Superior temporal gyrus (tissue), 1 donor: ENCODE data around the gene TLL2.
"Not testable (repeated sequence)": the region's sequence is repeated elsewhere in the genome, so short reads cannot be mapped to it uniquely, and the experiment has no call there.

Experiments used
- DNase-seq: peaks from one replicate; pipeline ENCODE4 v3.0.0-alpha.2; 2016; ENCODE audit errors: extremely low spot score

The TLL2 gene

DNA sequence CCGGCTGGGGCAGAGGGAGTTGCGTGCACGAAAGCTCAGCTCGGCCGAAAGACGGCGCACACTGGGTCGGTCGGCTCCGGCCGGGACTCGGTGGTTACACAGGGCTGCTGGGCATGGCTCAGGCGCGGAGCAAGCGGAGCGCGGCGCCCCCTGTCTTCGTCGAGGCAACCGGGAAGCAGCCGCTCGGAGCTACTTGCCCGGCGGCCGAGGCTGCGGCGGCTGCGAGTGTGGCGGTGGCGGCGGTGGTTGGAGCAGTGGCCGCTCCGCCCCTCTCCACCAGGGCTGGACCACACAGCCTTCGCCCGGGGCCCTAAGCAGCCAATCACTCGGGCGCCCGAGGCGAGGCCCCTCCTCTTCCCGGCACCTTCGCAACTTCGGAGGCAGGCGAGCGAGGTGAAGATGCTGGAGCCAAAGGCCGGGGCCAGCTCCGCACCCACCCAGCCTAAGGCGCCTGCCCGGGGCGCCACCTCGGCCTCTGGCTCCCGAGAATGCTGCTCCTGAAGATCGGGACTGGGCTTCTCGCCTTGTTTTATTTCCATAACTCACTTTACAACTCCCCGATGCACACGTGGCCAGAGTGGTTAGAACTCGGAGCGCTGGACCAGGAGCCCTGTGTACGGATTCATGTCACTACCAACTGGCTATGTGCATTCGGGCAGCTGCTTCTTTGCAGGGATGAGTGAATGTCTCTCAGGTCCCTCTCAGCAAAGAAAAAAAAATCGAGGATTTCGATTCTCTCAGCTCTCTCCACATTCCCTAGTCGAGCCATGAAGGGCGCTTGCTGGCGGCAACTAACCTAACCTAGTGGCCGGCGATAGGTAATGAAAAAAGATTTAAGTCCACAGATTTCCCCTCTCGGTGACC is at the start of gene TLL2:
Gene TLL2, minus strand, starts transcription at position 229 of the 864 bp plus-strand sequence. CDS start 241 bp downstream, outside the sequence.
- DNase-seq, result peak; percentile 86

DNA sequence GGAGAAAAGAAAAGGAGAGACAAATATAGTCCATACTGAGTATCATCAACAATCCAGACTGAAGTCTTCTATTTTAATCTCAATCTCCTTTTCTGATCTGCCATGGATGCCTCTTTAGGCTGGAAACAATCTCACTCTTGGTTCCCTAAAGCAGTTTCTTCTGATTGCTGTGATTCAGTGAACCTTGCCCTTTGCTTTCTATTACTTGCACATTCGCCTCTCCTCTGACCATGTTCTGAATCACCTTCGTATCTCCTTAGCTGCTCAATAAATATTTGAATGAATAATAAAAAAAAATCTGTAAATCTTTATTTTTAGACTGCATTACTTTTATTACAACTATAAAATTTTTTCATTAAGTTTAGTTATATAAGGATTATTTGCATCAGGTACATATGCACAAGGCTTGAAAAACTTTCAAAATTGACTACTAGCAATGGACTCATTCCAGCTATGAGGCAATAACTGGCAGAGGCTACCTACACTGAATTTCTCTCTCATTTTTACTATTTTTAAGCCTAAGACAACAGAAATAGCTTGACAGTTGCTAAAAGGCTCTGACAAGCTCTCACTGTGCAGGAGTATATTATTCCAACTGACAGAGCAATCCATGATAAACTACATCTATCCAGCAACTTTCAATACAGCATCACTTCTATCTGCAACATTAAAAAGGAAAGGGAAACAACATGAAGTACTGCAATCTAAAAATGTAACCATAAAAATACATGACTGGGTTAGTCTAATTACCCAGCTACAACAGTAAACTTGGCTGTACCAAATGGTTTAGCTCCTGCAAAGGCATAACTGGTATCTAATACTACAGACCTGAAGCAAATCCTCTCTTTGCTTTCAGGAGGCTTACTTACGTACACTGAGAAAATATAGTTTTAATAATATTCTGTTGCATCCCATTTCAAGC is 47.5 kb upstream of the TLL2 start:
- no peak for DNase-seq

DNA sequence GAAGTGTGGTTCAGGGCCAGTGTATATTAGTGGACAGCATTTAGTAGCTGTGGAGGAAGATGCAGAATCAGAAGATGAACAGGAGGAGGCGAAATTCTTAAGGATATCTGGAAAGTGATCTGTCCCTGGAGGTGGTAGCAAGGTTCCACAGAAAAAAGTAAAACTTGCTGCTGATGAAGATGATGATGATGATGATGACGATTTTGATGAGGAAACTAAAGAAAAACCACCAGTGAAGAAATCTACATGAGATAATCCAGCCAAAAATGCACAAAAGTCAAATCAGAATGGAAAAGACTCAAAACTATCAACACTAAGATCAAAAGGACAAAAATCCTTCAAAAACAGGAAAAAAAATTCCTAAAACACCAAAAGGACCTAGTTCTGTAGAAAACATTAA is 46.8 kb upstream of the TLL2 start:
- no peak for DNase-seq

DNA sequence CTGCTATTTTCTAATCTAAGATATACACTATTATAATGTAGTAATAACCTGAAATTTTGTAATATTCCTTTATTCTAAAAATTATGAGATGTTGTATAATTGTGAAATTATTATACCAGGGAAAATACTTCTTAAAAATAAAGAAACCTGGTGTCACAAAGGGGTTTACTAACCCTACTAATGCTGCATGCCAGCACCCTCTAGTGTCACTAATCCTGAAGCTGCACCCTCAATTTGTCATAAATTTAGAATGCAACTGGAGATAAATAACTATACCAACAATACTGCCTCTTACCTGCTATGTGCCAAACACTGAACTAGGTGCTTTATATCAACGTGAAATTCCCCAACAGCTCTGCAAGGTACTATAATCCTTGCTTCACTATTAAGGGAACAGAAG is 42.3 kb upstream of the TLL2 start:
- DNase-seq, result peak; percentile 59

DNA sequence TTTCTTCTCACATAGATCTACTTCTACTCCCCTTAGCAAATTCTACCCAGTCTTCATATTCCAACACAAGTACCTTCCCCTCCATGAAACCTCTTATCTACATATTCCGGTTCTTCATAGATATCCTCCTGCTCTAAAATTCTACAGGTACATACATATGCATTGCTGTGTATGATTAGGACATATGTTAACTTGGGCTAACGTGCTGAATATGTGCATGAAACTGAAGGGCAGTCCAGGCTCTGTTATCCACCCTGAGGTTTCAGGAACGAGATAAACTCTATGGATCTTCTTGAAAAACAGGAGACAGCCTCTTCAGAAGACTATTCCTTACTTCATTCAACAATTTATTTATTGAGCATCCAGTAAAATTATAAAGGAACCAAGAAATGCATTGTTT is 41.6 kb upstream of the TLL2 start:
- no peak for DNase-seq

DNA sequence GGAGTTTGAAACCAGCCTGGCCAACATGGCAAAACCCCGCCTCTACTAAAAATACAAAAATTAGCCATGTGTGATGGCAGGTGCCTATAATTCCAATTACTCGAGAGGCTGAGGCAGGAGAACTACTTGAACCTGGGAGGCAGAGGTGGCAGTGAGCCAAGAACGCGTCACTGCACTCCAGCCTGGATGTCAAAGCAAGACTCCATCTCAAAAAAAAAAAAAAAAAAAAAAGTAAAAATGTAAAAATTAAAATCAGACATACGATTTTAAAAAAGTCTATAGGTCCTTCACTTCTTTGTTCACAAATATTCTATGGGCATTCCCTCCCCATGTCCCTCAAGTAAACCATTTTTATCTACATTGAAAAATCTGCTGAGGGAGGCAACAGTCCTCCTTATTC is 34.9 kb upstream of the TLL2 start:
- no peak for DNase-seq

DNA sequence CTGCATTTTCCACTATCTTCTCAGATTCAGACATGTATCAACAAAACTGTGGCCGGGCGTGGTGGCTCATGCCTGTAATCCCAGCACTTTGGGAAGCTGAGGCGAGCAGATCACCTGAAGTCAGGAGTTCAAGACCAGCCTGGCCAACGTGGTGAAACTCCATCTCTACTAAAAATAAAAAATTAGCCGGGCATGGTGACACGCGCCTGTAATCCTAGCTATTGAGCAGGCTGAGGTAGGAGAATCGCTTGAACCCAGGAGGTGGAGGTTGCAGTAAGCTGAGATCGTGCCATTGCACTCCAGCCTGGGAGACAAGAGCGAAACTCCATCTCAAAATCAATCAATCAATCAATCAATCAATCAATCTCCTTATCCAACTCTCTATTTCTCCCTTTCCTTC is 31.8 kb upstream of the TLL2 start:
- DNase-seq, result not testable (repeated sequence)

DNA sequence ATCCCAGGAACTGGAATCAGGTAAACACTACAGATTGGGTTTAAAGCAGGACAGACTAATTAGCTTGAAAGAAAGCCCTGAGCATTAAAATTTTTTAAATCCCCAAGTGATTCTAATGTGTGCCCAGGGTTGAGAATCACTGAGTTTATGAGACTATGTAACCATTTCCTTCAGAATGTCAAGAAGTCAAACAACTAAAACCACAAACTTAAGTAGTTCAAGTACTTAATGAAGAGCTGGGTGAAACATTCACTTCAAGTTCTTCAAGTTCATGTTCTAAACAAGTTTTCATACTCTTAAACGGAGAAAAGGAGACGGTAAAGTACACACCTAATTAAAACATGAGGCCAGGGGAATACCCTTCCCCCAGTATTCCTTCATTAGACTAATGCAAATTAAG is 28.2 kb upstream of the TLL2 start:
- no peak for DNase-seq

DNA sequence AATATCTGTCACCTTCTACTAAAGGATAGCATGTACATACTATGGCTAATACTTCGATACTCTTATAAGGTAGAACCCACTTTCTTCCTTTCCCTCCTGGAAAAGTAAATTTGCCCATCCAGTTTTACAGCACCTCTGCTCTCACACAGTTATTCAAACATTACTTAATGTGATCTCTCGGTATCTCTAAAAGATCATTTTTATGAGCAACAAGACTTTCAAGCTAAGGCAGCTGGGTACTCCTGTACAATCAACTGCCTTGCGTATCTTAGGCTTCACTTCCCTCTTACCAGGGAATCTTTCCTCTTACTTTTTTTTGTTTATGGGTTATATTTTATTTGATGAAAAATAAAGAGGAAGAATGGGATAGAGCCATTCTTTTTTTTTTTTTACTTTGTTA is 26.5 kb upstream of the TLL2 start:
- no peak for DNase-seq

DNA sequence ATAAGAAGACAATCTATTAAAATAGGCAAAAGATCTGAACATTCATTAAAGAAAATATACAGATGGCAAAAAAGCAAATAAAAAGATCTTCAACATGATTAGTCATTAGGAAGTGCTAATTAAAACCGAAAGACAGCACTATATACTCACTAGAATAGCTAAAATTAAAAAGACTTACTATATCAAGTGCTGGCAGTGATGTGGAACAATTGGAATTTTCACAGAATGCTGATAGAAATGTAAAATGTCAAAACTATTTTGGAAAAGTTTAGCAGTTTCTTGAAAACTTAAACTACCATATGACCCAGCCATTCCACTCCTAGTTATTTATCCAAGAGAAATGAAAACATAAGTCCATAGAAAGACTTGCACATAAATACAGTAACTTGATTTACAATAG is 25.0 kb upstream of the TLL2 start:
- no peak for DNase-seq

DNA sequence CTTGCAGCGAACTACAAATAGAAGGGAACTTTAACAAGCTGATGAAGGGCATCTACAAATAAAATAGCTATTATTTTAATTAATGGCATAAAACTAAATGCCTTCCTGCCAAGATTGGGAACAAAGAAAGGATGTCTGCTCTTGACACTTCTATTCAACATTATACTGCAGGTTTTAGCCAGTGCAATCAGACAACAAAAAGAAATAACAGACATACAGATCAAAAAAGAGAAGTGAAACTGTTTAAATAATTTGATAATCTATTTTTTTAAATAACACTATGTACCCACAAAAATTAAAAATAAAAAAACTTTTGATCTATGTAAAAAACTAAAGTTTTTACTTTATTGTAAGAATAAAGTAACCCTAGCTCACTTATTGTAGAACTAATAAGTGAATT is 22.4 kb upstream of the TLL2 start:
- DNase-seq, result no peak

DNA sequence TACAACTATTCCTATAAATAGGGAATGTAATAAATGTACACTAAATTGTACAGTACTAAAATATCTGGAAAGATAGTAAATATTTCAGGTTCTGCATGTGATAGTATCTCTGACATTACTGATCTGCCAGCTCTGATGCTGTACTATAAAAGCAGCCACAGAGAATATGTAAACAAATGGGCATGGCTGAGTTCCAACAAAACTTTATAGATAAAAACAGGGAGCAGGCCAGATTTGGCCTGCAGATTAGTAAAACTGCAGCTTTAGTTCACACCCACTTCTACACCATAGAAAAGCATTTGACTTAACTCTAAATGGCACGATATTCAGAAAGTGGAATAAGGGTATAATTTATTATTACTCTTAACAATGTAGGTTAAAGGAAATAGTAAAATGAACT is 18.8 kb upstream of the TLL2 start:
- DNase-seq, result no peak

DNA sequence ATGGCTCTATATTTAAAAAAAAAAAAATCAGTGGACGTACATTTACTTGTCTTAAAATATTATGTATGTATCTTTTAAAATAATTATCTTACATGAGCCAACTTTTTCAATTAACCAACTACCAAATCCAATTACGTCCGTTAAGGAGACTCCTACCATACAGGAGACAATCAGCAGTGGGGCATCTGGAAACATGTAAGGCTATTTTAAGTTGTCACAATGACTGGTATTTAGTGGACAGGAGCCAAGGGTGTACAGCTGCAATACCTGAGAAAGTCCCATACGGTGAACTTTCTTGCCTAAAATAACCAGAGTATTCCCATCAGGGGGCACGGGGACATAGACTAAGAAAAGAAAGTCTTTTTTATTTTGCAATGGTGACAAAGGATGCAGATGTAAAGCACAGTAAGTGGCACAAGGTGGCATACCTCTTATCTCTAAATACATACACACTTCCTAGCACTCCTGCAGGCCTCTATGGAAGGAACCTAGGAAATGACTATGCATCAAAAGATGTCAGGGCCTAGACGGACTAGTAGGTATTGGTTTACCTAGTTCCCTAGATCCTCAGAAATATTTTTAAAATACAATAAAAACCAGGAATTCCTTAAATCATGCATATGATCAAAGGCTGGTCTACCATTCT is 16.0 kb upstream of the TLL2 start:
- no peak for DNase-seq

DNA sequence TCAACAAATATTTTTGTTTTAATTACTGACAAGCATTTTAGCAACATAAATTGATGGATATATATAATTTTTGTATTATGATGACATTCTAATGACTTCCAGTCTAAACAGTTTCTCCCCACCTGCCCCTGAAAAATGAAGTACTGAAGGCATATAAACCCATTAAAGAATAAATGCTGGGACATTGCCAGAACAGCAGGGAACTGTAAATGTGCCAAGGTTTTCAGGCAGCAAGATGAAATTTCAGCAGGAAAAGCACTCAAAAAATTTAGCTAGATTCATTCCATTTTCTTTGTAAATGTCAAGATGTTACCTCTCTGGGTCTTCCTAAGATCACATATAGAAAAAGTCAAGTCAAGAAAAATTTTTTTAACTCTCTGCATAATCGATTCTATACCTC is 11.0 kb upstream of the TLL2 start:
- no peak for DNase-seq

DNA sequence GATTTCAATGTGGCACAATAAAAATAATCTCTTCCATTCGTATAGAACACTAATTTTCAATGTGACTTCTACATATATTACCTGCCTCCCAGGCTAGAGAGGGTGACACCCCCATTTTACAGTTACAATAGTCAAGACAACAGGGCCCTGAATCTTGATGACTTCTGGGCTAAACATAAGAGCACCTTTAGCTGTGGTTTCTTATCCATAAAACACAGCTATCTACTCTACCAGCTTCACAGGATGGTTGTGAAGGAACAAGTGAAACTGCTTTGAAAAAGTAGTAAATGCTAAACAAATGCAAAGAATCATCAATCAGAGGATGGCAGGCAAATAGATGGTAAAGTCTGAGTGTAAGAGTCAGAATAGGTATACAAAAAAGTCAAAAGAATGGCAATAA is 3.6 kb upstream of the TLL2 start:
- DNase-seq, result no peak

DNA sequence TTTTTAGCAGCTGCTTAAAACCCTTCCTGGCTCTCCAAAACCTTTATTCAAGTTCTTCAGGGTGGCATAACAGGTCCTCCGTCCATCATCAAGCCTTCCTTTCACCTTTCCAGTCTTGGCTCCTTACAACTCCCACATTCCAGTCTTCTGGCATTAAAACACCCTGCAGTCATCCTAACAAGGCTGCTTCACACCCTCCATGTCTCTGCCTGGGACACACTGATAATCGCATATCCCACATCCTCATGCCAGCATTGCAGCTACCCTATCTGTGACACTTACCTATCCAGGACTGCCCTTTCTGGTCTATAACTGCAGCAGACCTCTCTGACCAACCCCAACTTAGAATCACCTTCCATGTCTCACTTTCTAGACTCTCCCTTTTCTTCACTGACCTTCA is 2.6 kb upstream of the TLL2 start:
- no peak for DNase-seq

DNA sequence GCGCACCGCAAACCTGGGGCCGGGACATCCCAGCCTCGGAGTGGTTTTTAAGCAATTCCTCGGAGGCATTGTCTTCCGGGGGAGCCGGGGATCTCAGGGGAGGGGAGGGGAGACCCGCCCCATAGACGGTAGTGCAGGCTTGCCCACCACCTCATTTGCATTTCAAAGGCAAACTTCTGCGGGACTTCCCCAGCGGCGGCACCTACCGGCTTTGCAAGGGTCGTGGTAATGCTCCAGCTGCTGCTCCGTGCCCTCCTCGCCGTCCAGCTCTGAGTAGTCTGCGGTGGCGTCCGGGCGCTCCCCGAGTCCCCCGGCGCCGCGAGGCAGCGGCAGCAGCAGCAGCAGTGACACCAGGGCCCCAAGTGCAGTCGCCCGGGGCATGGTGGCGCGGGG is 425 bp downstream of the TLL2 start:
- DNase-seq, result no peak

DNA sequence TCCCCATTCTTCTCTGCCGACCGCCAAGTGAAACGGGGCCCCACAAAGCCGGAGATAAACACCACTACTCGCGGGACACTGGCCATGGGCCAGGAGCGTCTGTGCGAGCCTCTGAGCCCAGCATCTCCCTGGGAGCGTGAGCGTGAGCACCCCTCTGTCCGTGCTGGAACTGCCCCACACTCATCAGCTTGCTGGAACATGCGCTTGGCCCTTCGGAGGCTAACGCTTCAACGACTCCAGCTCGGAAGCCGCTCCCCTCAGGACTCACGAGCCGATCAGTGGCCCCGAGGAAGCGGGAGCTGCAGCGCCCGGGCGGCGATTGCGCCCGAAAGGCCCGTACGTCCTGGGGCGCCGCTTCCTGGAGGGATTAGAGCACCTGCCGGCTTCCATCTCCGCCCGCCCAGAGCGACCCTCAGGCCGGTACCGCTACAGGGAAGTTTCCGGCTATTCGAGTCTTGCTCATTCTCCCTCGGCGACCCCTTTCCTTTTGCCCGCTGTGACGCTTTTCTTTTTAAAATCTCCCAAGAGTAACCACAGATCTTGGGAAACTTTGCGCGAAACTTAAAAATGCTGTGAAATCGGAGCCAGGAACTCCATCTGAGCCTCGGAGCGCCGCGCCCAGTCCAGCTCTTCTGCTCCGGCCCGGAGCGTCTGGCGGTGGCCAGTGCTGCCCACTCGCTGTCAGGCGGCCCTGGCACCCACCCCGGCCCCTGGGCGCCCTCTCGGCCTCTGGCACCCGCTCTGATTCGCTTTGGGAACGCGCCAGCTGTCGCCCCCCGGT is 1.0 kb downstream of the TLL2 start:
- DNase-seq, result peak; percentile 22

DNA sequence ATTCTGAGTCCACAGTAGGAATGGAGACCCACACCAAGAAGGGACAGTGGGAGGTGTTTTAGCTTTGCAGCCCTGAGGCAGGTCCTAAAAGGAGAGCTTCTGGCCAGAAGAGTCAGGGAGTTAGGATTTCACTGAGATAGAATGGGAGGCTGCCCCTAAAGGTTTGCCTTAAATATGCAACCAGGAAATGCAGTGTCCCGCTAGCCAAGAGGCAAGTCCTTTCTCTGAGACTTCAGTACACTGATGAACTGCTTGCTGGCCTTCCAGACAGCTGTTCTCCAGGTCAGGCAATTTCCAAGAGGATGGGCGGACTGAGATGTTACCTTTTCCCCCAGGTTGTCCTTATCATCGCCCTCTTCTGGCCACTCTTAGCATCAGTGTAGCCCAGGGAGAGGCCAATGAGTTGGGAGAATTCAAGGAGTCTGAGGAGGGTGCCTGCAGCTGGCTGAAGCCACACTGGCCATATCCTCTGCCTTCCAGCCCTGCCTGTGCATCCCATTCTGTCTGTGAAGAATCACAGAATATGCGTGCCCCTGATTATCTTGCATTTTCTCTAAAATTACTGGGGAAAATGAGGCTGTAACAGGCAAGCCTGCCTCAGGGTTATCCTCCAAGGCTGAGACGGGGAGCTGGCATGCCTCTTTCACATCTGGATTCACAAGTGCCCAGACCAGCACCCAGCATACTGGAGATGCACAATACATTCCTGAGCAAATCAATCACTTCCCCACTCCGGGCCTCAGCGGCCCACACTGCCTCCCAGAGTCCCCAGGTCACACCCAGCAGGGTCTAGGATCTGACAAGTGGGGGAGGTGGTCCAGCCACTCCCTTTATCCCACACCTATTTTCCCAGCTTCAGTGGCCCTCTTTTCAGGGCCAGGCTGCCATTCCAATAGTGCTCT is 2.4 kb downstream of the TLL2 start:
- peak; percentile 56 for DNase-seq

DNA sequence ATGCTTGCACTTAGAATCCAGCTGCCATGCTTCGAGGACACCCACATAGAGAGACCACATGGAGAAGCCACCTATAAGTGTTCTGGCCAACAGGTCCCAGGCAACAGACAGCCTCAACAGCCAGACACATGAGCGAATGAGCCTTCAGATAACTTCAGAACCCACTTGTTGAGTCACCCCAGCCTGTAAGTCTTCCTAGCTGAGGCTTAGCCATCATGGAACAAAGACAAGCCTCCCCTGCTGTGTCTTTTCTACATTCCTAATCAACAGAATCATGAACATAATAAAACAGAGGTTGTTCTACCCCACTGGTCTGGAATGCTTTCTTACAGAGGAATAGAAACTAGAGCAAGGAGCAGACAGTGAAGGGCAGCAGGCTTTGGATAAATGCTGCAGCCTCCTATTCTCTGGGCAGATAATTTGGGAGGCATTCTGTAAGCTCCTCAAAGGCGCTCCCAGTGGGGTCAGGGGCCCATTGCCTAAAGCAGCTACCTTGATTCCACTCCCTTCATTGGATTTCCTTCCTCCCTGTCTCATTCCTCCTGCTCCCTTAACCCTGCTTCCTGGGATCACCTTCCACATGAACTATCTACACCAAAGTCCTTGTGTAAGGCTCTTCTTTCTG is 4.6 kb downstream of the TLL2 start:
- no peak for DNase-seq
